Measurements from ENCODE around the gene GALNTL6. TPM values are rescaled to one million over a fixed set of nuclear protein-coding genes. Genes with fewer than 3 reads are reported as not detected.
A peak's percentile ranks its signal among the peaks of the same experiment; 100 is the strongest.

GALNTL6 gene
- total and polyA plus RNA-seq, 9 of the 15 experiments (the other 6 are each of a cell fraction or from before 2014, with no cell fraction given) = 0.18 to 0.50 (median 0.29) TPM

GRCh38 chr4:172155838-172156345 is 342.7 kb downstream of the GALNTL6 start (continued):
- TF ChIP-seq RCOR1 (IDR thresholded peaks at IDR 0.05; ENCODE audit: borderline replicate concordance in 1 of 2, low read depth in 2 of 2, low read length in 2 of 2) (no peak), MEIS2 (IDR thresholded peaks at IDR 0.05; ENCODE audit: partially characterized antibody) (peak; percentile 69), ZKSCAN8 (CRISPR knock-in tag; IDR thresholded peaks at IDR 0.05) (no peak), FUS (optimal IDR thresholded peaks at IDR 0.05; ENCODE audit: low read depth, low read length) (no peak), CC2D1A (IDR thresholded peaks at IDR 0.05) (peak; percentile 84), ZNF518B (CRISPR knock-in tag; IDR thresholded peaks at IDR 0.05) (no peak), STAG1 (CRISPR knock-in tag; IDR thresholded peaks at IDR 0.05; ENCODE audit: borderline replicate concordance) (no peak), RBM22 (IDR thresholded peaks at IDR 0.05; ENCODE audit: low read depth, low read length, poor library complexity, severe bottlenecking) (no peak), DDX20 (tag; IDR thresholded peaks at IDR 0.05; ENCODE audit: low read depth) (no peak), CTCF (IDR thresholded peaks at IDR 0.05 in 2 of 3, conservative IDR thresholded peaks at IDR 0.05 in 1 of 3; ENCODE audit: insufficient read depth in 2 of 3, low read depth in 1 of 3, low read length in 3 of 3) (peak; percentile 57 to 70 (median 57)), RFX1 (IDR thresholded peaks at IDR 0.05) (no peak), ELK3 (CRISPR knock-in tag; IDR thresholded peaks at IDR 0.05) (no peak), BRF1 (IDR thresholded peaks at IDR 0.05; ENCODE audit: borderline replicate concordance, extremely low read depth, insufficient read length) (no peak), FOXA1 (IDR thresholded peaks at IDR 0.05; ENCODE audit: borderline replicate concordance) (no peak), TAL1 (IDR thresholded peaks at IDR 0.05) (peak; percentile 24), STAT5A (IDR thresholded peaks at IDR 0.05; ENCODE audit: borderline replicate concordance, low read length) (no peak), ZNF695 (CRISPR knock-in tag; IDR thresholded peaks at IDR 0.05) (no peak), HDAC1 (IDR thresholded peaks at IDR 0.05) (no peak), NFRKB (IDR thresholded peaks at IDR 0.05; ENCODE audit: low read depth) (peak; percentile 93), ZNF740 (CRISPR knock-in tag; IDR thresholded peaks at IDR 0.05) (no peak), ZNF740 (tag; IDR thresholded peaks at IDR 0.05) (no peak), ZNF175 (CRISPR knock-in tag; IDR thresholded peaks at IDR 0.05; ENCODE audit: low read depth) (no peak), ELF2 (CRISPR knock-in tag; IDR thresholded peaks at IDR 0.05) (no peak)

Measured in K562 (cell line).